BLaER1 treated with 17β-estradiol and CSF1 and Interleukin-3, amounts not matched to agents 10 nM and 100 nM (cell line): ENCODE data around the gene RGS2.
A peak's percentile ranks its signal among the peaks of the same experiment; 100 is the strongest.

Experiments used
- H3K27ac ChIP-seq, 11 experiments: shearing (Covaris generic); formaldehyde crosslinking; 2 replicates each; pipeline ENCODE4 v1.8.1; 2022
- H3K27me3 ChIP-seq, 11 experiments: shearing (Covaris generic); formaldehyde crosslinking; 2 replicates each; pipeline ENCODE4 v1.8.1; 2022
- H3K36me3 ChIP-seq, 11 experiments: shearing (Covaris generic); formaldehyde crosslinking; 2 replicates each; pipeline ENCODE4 v1.8.1; 2022
- H3K4me1 ChIP-seq, 10 experiments: shearing (Covaris generic); formaldehyde crosslinking; 2 replicates each; pipeline ENCODE4 v1.8.1; 2022
- H3K4me2 ChIP-seq, 11 experiments: shearing (Covaris generic); formaldehyde crosslinking; 2 replicates each; pipeline ENCODE4 v1.8.1; 2022
- H3K4me3 ChIP-seq, 10 experiments: shearing (Covaris generic); formaldehyde crosslinking; 2 replicates each; pipeline ENCODE4 v1.8.1; 2022
- H3K9ac ChIP-seq, 11 experiments: shearing (Covaris generic); formaldehyde crosslinking; 2 replicates each; pipeline ENCODE4 v1.8.1; 2022
- H3K9me3 ChIP-seq, 11 experiments: shearing (Covaris generic); formaldehyde crosslinking; replicated peaks in 1 of 11; 2 replicates each; pipeline ENCODE4 v1.8.1; 2022
- H4K20me1 ChIP-seq, 11 experiments: shearing (Covaris generic); formaldehyde crosslinking; 2 replicates each; pipeline ENCODE4 v1.8.1; 2022
- Cebpa-rat ChIP-seq, 11 experiments: shearing (Covaris generic); IDR thresholded peaks; 2 replicates each; pipeline ENCODE4 v1.8.1; 2022

Gene RGS2, protein sequence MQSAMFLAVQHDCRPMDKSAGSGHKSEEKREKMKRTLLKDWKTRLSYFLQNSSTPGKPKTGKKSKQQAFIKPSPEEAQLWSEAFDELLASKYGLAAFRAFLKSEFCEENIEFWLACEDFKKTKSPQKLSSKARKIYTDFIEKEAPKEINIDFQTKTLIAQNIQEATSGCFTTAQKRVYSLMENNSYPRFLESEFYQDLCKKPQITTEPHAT

DNA sequence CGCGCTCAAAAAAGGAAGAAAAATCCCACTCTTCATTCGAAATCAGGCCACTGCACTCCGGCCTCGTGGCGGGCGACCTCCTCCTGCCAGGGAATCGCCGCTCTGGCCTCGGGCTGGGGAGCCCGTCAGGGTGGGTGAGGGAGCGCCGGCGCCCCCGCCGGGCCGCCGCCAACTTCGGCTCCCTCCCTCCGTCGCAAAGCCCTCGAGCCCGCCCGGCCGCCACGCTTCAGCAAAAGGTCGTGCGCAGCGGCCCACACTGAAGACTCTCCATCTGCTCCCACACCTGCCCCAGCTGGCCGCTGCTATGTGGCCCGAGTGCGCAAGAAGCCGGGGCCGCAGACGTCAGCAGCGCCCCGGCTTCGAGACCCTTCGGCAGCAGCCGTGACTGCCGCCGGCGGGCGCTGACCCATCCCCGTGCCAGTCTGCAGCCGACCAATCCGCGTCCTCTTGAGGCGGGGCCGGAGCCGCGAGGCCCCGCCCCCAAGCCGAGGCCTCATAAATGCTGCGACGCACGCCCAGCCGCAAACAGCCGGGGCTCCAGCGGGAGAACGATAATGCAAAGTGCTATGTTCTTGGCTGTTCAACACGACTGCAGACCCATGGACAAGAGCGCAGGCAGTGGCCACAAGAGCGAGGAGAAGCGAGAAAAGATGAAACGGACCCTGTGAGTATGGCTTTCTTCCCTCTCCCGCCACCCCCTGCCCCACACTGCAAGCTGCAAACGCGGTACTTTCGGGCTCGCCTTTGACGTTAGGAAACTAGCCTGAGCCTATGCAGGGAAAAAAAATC, at the start of gene RGS2:
TSS of gene RGS2 (plus strand) at position 522 of the 789 bp plus-strand sequence. CDS start at position 555, 33 bp downstream.
- H3K9me3 ChIP-seq: no peaks in the 10 kb centered on the region
- H3K27ac ChIP-seq: peak within 1 kb of the TSS; percentile 81 to 94 (median 87)
- H3K9ac ChIP-seq: peak within 1 kb of the TSS; percentile 79 to 94 (median 89)
- peaks cover 0 to 3% (median 0%) of the 10 kb centered on the region in 11 experiments; a peak in 1 of 22 replicates for H3K27me3 ChIP-seq
- TF ChIP-seq Cebpa-rat (IDR thresholded peaks at IDR 0.05): no peak
- H3K36me3 ChIP-seq: peaks cover 16 to 23% (median 19%) of the 10 kb centered on the region in 11 experiments; a peak in 21 of 22 replicates
- peaks cover 46 to 62% (median 54%) of the 10 kb centered on the region in 10 experiments for H3K4me1 ChIP-seq
- peak within 1 kb of the TSS; percentile 64 to 85 (median 80) for H3K4me3 ChIP-seq
- H4K20me1 ChIP-seq: peaks cover 11 to 35% (median 19%) of the 10 kb centered on the region in 11 experiments; a peak in 19 of 22 replicates
- H3K4me2 ChIP-seq: peak within 1 kb of the TSS; percentile 86 to 97 (median 91)

DNA sequence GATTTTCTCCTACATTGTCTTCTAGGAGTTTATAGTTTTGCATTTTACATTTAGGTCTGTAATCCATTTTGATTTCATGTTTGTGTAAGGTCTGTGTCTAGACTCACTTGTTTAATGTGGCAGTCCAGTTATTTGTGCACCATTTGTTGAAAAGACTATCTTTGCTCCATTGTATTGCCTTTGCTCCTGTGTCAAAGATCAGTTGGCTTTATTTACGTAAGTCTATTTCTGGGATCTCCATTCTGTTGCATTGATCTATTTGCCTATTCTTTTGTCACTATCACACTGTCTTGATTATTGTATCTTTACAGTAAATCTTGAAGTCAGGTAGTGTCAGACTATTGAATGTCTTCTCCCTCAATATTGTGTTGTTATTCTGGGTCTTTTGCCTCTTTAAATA, 49.7 kb upstream of the RGS2 start:
- Histone ChIP-seq H3K4me2 (no peak overlapping the region), H4K20me1 (no peaks in the 10 kb centered on the region), H3K27me3 (no peaks in the 10 kb centered on the region), H3K4me3 (no peak overlapping the region), H3K27ac (no peak overlapping the region), H3K9me3 (peaks cover 0 to 9% (median 0%) of the 10 kb centered on the region in 11 experiments; a peak in 2 of 22 replicates), H3K9ac (no peak overlapping the region), H3K4me1 (peaks cover 0 to 25% (median 0%) of the 10 kb centered on the region in 10 experiments; a peak in 4 of 20 replicates), H3K36me3 (no peaks in the 10 kb centered on the region)
- TF ChIP-seq Cebpa-rat (IDR thresholded peaks at IDR 0.05): no peak

DNA sequence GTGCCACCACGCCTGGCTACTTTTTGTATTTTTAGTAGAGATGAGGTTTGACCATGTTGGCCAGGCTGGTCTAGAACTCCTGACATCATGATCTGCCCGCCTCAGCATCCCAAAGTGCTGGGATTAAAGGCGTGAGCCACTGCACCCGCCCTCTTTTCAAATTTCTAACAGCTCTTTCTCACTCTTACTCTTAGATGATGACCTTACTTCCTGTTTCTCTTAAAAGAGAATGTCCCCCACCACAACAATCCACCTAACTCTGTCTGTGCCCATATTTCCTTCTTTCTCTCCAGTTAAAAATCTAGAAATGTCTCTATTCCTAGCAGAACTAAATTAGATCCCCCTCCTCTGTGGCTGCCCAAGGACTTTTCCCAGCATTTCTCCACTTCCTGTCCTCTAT, 46.6 kb upstream of the RGS2 start:
- Histone ChIP-seq H4K20me1 (no peaks in the 10 kb centered on the region), H3K27ac (peak overlapping the region in 2 of 11 experiments; percentile 56 to 60; a peak in 2 of 22 replicates), H3K36me3 (no peaks in the 10 kb centered on the region), H3K9ac (no peak overlapping the region), H3K4me1 (peaks cover 0 to 38% (median 0%) of the 10 kb centered on the region in 10 experiments; a peak in 4 of 20 replicates), H3K4me3 (no peak overlapping the region), H3K27me3 (no peaks in the 10 kb centered on the region), H3K4me2 (peak overlapping the region in 2 of 11 experiments; percentile 41 to 44; a peak in 4 of 22 replicates), H3K9me3 (peaks cover 0 to 9% (median 0%) of the 10 kb centered on the region in 11 experiments; a peak in 2 of 22 replicates)
- no peak for TF ChIP-seq Cebpa-rat (IDR thresholded peaks at IDR 0.05)

DNA sequence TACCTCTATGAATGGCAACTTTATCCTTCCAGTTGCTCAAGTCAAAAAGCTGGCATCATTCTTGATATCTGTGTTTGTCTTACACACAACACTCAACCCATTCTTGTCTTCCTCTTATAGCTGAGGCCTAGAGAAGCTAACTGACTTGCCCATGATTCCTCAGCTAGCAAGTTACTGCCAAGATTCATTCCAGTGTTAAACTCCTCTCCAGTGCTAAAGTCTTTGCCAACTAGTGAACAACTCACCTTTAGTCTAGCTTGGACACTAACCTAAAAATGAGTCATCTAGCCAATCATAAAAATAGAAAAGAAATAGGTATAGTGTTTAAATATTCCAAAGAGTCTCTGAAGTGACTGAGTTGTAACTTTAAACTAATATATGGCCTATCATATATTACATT, 45.6 kb upstream of the RGS2 start:
- Histone ChIP-seq H3K9ac (peak overlapping the region in 1 of 11 experiments; percentile 8; a peak in 1 of 22 replicates), H3K4me1 (peaks cover 0 to 38% (median 0%) of the 10 kb centered on the region in 10 experiments; a peak in 4 of 20 replicates), H3K4me2 (peak overlapping the region in 2 of 11 experiments; percentile 41 to 44; a peak in 3 of 22 replicates), H3K27ac (peak overlapping the region in 2 of 11 experiments; percentile 56 to 60; a peak in 3 of 22 replicates), H3K27me3 (no peaks in the 10 kb centered on the region), H3K36me3 (no peaks in the 10 kb centered on the region), H4K20me1 (no peaks in the 10 kb centered on the region), H3K4me3 (no peak overlapping the region), H3K9me3 (peaks cover 0 to 8% (median 0%) of the 10 kb centered on the region in 11 experiments; a peak in 2 of 22 replicates)
- no peak for TF ChIP-seq Cebpa-rat (IDR thresholded peaks at IDR 0.05)

DNA sequence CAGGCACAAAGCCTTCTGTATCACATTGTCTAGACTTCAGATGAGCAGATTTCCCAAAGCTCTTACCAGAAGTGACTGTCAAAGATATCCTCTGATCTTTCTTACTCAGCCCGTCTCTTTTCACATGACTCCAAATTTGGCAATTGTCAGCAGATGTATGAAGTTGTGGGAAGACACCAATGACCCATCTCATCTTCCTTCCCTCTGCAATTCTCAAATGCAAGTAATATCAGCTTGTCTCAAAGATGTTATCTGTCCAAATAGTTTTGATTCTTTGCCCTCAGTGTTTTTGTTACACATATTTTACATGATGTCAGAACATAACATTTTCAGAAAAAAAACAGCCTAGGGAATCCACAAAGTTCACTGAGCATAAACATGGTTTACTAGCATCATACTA, 45.1 kb upstream of the RGS2 start:
- H4K20me1 ChIP-seq: no peaks in the 10 kb centered on the region
- no peak for TF ChIP-seq Cebpa-rat (IDR thresholded peaks at IDR 0.05)
- peaks cover 0 to 38% (median 0%) of the 10 kb centered on the region in 10 experiments; a peak in 4 of 20 replicates for H3K4me1 ChIP-seq
- no peak overlapping the region for H3K9ac ChIP-seq
- H3K9me3 ChIP-seq: 0 out of 22 replicates have a peak, but pooled peaks cover 0 to 3% (median 0%) of the 10 kb centered on the region in 11 experiments
- H3K36me3 ChIP-seq: no peaks in the 10 kb centered on the region
- peak overlapping the region in 2 of 11 experiments; percentile 56 to 60; a peak in 3 of 22 replicates for H3K27ac ChIP-seq
- H3K4me3 ChIP-seq: no peak overlapping the region
- peak overlapping the region in 2 of 11 experiments; percentile 41 to 44; a peak in 3 of 22 replicates for H3K4me2 ChIP-seq
- H3K27me3 ChIP-seq: no peaks in the 10 kb centered on the region

DNA sequence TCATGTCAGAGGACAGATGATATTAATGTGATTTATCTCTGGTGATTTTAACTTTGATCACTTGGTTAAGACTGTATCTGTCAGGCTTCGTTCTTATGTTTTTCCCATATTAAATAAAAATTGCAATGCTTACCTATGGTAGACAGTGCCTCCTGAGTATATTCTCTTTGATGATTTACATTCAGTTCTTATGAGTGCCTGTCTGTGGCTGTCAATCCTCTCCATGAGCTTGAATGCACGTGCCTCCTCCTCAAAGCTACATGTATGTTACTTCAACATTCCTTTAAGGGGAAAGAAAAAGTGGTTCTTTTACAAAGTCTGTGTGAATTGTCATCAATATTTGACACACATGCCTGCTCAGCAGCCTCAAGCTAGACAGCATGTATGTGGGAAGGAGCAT, 44.2 kb upstream of the RGS2 start:
- no peak overlapping the region for H3K4me3 ChIP-seq
- H3K4me1 ChIP-seq: peaks cover 0 to 38% (median 0%) of the 10 kb centered on the region in 10 experiments; a peak in 4 of 20 replicates
- H3K9me3 ChIP-seq: no peaks in the 10 kb centered on the region
- H3K36me3 ChIP-seq: no peaks in the 10 kb centered on the region
- no peaks in the 10 kb centered on the region for H4K20me1 ChIP-seq
- peak overlapping the region in 2 of 11 experiments; percentile 41 to 44; a peak in 2 of 22 replicates for H3K4me2 ChIP-seq
- H3K9ac ChIP-seq: no peak overlapping the region
- no peaks in the 10 kb centered on the region for H3K27me3 ChIP-seq
- no peak for TF ChIP-seq Cebpa-rat (IDR thresholded peaks at IDR 0.05)
- no peak overlapping the region; a peak in 1 of 22 replicates for H3K27ac ChIP-seq

DNA sequence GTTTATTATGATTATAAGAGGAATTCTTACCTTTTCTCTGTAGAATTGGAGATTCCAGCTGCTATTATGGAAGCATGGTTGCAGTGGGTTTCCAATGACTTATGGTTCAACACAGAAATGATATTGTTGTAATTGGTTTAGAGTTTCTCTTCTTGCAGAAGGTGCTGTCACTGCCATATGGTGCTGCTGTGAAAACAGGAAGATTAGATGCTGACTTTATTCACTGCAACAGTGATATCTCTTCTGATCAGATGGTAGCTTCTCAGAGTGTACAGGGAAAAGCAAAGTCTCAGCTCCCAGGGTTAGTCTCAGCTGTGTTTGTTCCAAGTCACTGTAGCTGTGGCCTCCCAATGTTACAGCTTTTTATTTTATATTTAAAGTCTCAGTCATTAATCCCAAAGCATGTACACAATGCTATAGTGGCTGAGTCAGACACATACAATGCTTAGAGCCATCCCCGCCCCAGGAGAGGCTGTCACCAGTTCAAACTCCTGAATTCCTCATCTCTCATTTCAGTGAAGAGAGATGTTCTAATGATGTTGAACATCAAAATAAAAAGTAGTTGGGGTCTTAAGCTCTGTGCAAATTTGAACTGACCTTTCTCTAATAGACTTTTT, 42.7 kb upstream of the RGS2 start:
- no peaks in the 10 kb centered on the region for H3K36me3 ChIP-seq
- no peak overlapping the region for H3K9ac ChIP-seq
- H3K27me3 ChIP-seq: no peaks in the 10 kb centered on the region
- H3K4me2 ChIP-seq: no peak overlapping the region
- no peak for TF ChIP-seq Cebpa-rat (IDR thresholded peaks at IDR 0.05)
- no peaks in the 10 kb centered on the region for H4K20me1 ChIP-seq
- H3K9me3 ChIP-seq: no peaks in the 10 kb centered on the region
- H3K27ac ChIP-seq: no peak overlapping the region
- no peak overlapping the region for H3K4me3 ChIP-seq
- H3K4me1 ChIP-seq: peaks cover 0 to 38% (median 0%) of the 10 kb centered on the region in 10 experiments; a peak in 4 of 20 replicates

DNA sequence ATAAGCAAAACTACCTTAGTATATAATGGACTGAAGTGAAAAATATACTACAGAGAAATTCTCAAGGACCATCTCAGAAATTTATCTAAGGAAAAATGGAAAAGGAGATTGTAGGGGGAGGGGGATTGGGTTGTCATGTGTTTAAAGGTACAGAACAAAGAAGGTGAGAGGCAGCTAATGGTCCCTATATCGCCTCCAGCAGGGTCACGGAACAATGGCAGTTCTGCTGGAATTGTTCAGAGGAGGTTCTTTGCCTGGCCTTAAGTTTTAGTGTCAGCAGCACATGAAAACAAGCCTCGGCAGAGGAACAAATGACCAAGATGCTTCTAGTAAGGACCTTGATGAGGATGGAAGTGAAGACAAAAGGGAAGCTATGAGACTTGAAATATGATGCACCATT, 42.0 kb upstream of the RGS2 start:
- TF ChIP-seq Cebpa-rat (IDR thresholded peaks at IDR 0.05): no peak
- no peak overlapping the region for H3K27ac ChIP-seq
- no peak overlapping the region for H3K4me3 ChIP-seq
- no peak overlapping the region for H3K9ac ChIP-seq
- no peaks in the 10 kb centered on the region for H4K20me1 ChIP-seq
- no peaks in the 10 kb centered on the region for H3K27me3 ChIP-seq
- no peak overlapping the region for H3K4me2 ChIP-seq
- H3K9me3 ChIP-seq: no peaks in the 10 kb centered on the region
- no peaks in the 10 kb centered on the region for H3K36me3 ChIP-seq
- H3K4me1 ChIP-seq: peaks cover 0 to 35% (median 0%) of the 10 kb centered on the region in 10 experiments; a peak in 4 of 20 replicates
